ENCODE measurements around the gene NRL.

The NRL gene

DNA sequence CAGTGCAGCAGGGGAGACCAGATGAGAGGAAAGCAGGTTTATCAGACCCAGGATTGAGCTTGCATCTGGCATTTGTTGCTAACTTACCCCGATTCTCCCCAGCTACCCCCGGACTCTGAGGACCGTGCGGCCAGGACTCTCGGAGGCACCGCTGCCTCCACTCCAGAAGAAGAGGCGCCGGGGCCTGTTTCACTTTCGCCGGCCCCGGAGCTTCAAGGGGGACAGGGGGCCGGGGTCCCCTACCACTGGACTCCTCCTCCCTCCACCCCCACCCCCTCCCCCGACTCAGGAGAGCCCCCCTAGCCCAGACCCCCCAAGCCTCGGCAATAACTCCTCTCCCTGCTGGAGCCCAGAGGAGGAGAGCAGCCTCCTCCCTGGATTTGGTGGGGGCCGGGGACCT lies 49.9 kb downstream of the NRL start:
- no peak for DNase-seq

DNA sequence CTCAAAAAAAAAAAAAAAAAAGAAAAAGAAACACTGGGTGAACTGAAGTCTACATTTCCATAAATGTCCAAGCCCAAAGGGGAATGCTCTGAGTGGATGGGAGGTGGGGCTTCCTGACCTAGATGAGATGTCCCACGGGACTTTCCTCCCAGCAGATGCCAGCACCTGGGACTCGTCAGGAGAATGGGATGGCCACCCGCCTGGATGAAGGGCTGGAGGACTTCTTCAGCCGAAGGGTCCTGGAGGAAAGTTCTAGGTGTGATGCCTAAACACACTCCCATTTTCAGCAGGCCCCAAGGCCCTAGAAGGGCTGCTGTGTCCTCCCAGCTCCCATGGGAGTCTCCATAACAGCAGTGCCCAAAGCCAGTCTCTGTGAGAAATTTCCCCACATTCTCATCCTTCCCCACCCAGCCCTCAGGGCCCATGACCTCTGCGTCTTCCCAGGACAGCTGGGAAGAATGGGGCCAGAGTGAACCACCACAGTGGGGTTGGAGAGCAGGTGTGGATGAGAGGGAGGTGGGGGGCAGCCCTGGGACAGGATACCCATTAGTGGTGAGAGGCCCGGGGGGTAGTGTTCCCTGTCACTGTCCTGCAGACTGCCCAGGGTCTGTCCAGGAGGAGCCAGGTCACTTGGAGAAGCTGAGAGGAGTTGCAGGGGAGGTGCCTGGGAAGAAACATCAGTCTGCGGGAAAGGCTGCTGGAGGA lies 50.5 kb downstream of the NRL start:
- DNase-seq: no peak

DNA sequence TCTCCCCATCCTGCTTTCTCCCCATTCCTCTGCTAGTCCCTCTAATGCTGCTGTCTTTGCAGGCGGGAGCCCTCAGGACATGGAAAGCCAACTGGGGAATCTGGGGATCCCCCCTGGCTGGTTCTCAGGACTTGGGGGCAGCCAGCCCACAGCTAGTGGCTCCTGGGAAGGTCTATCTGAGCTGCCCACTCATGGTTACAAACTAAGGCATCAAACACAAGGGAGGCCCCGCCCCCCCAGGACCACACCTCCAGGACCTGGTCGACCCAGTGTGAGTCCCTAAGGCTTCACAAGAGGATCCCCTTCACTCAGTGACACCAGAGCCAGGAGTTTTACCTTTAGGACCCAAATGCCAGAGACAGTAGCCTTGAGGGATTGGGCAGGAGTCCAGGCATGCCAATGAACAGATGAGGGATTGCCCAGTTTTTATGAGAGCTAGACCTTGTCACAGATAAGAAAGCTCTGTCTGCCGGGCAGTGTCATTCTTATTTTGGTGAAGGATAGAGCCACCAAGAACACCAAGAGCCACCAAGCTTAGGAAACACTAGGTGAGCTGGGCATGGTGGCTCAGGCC lies 51.4 kb downstream of the NRL start:
- no peak for DNase-seq

DNA sequence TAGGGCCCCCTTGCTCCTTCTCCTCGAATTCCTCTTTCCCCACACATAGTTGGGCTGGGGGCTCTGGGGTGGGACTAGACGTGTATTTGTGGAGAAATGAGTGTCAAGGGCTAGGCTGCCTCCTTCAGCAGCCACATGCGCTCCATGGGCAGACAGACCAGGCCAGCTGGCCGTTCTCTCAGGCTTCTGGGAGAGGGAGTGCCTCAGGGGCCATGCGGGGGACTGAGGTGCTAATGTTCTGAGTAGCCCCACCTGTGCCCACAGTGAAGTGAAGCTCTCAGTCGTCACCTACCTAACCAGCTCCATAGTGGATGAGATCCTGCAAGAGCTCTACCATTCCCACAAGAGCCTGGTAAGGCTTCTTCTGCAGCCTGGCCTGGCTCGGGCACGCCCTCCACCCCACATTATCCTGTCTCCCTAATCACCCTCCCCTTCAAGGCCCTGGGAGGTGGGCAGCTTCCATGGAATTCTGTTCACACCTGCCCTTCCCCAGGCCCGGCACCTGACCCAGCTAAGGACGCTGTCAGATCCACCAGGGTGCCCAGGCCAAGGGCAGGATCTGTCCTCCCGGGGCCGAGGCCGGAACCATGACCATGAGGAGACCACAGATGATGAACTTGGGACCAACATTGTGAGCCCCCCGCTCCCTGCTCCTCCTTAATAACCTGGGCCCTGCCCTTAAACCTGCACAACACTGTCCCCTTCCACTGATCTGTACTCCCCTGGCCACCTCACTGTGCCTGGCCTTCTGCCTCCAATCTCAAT lies 52.4 kb downstream of the NRL start:
- DNase-seq: no peak

DNA sequence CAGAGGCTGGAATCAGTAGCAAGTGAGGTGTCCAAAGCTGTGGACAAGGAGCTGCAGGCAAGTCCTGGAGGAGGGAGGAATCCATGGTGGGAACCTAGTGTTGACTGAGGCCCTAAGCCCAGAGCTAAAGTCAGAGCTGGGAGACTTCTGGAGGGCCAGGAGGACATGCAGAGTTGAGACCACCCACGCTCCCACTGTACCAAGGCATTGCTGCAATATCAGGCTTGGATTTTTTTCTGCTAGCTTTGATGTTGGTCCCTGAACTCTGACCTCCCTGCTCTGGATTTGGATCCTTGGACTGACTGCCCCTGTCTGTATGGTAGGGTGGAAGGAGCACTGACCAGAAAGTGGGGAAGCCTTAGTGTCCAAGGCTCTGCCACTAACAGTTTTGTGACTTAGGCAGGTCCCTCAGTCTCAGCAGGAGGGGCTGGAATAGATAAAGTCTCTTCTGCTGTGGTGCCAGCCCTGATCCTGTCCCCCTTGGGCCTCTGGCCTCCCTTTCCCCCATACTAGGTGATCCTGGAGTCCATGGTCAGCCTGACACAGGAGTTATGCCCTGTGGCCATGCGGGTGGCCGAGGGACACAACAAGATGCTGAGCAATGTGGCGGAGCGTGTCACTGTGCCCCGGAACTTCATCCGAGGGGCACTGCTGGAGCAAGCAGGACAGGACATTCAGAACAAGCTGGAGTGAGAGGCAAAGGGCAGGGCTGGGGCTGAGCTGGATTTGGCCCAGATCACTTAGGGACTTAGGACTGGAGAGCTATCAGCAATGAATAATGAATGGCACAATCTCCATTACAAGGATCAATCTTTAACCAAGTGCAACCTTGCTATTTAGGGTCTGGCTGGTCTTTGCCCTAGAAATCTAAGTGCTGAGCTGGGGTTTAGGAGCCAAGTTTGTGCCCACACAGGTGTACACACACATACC lies 53.5 kb downstream of the NRL start:
- DNase-seq: no peak

DNA sequence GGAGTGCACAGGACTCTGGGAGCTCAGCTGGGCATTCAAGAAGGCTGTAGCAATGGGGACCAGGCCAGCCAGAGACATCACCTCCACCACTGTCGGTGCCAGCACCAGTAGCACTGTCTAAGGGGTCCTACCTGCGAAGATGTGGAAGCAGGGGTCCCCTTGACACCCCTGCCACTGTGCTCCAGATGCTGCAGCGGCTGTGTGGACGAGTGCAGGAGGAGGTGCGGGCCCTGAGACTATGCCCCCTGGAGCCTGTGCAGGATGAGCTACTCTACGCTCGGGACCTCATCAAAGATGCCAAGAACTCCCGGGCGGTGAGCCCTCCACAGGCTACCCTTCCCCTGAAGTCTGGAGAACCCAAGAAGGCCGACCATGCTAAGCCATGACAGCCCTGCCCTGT lies 54.3 kb downstream of the NRL start:
- DNase-seq: no peak

DNA sequence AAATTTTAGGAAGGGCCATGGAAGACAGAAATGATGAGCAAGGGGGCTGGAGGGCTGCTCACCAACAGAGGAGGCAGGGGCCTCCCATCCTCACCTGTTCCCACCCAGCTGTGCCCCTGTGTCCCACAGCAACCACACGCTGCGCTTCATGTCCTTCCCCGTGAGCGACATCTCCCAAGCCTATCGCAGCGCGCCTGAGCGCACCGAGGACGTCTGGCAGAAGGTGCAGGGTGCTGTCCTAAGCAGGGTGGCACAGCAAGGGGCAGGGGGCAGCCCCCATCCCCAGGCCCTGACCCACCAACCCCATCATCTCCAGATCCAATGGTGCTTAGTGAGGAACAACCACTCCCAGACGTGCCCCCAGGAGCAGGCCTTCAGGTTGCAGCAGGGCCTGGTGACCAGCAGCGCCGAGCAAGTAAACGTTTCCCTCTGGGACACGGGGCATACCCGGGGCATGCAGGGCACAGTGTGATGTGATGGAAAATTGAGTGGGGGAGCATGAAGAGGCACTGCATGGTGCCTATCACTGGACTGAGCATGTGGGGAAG lies 54.8 kb downstream of the NRL start:
- DNase-seq: no peak

DNA sequence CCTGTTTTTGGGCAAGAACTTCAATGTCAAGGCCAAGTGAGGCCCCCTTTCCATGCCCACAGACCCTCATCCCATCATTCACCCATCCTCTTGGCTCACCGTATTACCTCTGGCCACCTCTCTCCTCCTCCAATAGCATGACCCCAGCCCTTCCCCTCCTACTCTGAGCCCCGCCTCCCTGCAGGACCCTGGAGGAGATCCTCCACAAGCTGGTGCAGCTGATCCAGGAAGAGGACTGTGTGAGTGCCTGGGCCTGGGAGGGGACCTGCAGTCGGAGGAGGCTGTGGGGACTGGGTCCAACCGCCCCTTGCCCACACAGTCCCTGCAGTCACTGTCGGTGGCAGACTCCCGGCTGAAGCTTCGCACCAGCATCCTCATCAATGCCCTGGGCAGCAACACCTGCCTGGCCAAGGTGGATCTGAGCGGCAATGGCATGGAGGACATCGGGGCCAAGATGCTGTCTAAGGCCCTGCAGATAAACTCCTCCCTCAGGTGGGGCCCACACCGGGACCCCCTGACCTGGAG lies 55.7 kb downstream of the NRL start:
- no peak for DNase-seq

DNA sequence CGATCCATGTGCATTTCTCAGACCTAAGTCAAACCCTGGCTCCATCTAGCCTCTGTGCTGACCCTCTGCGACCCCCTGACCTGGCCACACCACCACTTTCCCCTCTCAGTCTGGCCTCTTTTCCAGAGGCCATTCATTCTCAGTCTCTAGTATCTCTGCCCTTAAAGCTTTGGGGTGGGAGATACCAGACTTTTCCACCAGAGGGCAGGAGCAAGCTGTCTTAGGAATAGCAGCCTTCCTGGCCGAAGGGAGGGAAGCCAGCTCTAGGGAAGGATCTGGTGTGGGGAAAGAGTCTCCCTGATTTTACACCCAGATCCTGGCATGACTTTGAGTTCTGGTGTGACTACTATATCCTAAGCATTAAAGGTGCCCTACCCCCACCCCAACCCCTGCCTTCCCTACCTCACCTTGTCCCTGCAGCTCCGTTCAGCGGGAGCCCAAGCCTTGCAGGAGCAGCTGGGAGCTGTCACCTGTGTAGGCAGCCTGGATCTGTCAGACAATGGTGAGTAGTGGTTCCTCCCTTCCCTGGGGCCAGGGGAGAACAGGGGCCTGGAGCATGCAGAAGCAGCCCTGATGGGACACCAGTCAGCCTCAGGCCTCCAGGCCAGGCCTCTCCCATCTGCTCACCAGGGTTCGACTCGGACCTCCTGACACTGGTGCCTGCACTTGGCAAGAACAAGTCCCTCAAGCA lies 56.3 kb downstream of the NRL start:
- DNase-seq: peak; percentile 82

DNA sequence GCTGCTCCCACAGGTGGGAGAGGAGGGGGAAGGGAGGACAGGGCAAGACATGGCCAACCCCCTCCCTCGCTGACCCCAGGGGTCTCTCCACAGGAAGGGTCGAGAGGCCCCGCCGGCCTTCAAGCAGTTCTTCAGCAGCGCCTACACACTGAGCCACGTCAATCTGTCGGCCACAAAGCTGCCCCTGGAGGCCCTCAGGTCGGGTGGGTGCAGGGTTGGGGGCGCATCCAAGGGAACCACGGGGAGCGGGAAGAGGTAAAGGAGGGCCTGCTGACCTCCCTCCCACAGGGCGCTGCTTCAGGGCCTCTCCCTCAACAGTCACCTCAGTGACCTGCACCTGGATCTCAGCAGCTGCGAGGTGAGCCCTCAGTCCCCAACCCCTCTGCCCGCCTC lies 56.9 kb downstream of the NRL start:
- DNase-seq: no peak

DNA sequence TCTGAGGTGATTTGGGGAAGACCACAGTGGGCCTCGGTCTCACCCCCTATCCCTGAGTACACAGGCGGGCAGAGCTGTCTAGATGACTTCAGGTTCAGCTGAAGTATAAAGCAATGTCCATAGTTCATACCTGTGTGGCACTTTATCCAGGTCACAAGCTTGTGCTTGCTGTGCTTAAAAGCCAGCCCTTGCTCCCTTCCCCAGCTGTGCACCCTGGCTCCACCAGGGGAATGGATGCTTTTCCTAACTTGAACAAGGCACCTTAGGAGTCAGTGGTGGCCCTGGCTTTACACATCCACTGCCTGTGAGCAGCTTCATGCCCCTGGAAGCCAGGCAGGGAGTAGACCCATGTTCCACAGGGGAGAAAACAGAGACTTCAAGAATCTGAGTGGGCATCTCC lies 57.5 kb downstream of the NRL start:
- DNase-seq: no peak

DNA sequence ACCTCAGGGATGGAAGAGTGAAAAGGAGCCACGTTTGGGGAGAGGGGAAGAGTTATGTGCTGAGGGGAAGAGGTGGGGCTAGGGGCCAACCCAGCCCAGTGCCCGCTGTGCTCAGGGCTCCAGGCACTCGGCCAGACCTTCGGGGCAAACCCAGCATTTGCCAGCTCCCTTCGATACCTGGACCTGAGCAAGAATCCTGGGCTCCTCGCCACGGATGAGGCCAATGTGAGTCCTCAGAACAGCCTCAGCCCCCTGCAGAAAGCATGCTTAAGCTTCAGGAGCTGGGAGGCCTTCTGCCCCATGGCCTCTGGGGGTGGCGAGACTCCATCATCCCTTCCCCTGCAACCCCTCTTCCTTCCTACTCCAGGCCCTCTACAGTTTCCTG lies 58.0 kb downstream of the NRL start:
- DNase-seq: no peak

DNA sequence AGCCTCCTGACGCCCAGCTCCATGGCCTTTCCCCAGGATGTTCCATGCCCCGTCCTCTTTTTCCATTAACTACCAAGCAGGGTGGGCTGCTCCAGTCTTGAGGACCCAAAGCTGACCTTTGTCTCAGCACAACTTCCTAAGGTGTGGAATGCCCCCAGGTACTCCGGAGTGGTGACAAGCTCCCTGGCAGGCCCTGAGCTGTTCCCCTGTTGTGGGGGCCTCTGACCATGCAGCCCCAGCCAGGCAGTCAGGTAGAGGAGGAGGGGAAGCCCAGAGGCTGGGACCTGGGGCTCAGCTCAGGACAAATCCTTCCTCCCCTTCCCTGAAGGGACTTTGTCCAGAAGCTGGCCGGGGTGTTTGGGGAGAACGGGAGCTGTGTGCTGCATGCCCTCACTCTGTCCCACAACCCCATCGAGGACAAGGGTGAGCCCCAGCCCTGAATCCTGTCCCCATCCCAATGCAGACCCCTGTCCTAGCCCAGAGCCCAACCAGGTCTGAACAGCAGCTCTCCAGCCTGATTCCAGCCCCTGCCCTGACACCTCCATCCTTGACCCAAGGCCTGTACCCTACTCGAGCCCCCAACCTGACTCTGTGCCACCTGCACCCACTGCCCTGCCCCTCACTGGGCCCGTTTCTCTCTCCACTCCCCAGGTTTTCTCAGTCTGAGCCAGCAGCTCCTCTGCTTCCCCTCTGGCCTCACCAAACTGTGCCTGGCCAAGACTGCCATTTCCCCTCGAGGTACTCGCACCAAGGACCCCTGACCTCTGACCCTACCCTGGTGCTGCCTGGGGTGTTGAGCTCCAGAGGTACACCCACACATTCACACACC lies 58.6 kb downstream of the NRL start:
- no peak for DNase-seq

DNA sequence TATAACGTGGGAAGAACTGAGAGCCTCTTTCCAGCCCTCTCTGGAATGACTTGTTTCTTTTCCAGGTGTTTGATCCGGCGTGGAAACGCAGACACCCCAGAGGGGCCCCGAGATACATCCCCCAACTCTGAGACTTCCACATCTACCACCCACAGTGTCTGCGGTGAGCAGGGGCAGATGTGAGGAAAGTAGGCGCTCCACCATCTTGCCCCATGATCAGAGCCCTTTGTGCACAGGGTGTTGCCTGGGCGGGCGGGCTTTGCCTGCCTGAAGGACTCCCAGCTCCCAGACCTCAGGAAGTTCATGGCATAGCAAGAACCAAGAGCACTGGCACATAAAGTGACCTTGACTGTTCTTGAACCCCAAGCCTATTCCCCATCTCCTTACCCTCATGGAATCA lies 60.1 kb downstream of the NRL start:
- no peak for DNase-seq

DNA sequence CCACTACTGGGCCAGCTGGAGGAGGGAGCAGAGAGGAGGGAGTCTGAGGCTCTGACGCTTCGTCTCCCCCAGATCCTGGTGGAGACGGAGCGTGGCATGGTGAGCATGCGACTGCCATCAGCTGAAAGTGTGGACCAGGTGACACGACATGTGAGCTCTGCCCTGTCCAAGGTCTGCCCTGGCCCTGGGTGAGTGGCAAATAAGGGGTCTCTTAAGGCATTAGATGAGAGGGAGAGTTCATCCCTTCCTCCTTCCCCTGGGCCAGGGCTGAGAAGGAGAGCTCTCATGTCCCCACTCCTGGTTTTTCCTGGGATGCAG lies 60.5 kb downstream of the NRL start:
- no peak for DNase-seq

DNA sequence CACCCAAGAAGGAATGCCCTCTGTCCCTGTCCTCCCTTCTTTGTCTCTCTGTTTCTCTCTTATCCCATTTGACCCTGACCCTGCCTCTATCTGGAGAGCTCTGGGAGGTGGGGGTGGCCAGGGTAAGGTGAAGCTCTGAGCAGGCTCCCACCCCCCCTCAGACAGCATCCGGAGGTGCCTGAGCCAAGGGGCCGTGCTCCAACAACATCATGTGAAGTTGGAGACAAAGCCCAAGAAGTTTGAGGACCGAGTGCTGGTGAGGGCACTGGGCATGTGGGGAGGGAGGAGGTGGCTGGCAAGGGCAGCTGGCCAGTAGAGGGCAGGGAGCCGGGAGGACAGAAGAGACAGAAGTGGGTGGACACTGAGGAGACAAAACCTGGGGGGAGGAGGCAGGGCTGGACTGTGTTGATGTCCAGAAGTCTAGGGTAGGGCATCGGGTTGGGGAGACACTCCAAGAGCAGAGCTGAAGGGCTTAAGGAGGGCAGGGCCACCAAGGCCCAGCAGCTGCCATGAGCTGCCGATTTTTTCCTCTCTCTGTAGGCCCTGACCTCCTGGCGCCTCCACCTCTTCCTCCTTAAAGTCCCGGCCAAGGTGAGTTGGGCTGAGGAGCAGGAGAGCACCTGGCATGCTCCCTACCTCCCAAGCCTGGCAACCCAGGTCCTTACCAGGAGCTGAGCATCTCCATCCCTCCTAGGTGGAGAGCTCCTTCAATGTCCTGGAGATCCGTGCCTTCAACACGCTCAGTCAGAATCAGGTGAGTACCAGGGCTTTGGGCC lies 61.0 kb downstream of the NRL start:
- DNase-seq: no peak

DNA sequence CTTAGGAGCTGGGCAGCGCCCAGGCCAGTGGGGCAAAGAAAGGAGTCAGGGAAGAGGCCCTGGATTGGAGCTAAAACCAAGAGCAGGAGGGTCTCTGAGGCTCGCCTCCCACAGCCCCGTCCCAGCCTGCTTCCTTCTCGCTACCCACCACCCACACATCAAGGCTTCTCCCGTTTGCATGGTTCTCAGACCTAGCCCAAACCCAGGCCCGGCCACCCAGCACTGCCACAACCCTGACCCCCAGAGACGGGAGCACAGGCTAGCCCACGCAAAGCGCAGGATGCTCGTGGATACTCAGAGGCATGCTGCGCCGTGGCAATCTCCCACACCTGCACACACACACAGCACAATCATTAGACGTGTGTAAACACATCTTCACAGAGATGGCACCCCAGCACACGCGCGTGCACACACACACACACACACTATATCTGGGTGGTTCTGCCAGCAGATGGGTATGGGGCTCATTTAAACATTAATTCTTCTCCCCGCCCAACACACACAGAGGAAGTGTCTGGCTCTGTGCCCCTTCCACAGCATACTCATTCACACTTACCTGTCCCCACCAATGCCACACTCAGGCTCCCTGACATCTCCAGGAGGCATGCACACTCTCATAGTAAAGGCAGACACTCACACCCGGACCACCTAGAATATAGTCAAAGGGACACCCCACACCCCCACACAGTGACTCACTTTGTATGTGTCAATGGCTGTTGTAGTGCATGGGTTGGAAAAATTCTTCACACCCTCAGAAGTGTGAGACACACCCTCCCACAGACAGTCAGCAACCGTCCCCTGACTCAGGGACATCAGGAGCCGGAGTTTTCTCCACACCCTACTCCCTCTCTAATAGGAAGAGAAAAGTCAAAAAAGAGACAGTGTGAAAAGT lies 61.8 kb downstream of the NRL start:
- no peak for DNase-seq

DNA sequence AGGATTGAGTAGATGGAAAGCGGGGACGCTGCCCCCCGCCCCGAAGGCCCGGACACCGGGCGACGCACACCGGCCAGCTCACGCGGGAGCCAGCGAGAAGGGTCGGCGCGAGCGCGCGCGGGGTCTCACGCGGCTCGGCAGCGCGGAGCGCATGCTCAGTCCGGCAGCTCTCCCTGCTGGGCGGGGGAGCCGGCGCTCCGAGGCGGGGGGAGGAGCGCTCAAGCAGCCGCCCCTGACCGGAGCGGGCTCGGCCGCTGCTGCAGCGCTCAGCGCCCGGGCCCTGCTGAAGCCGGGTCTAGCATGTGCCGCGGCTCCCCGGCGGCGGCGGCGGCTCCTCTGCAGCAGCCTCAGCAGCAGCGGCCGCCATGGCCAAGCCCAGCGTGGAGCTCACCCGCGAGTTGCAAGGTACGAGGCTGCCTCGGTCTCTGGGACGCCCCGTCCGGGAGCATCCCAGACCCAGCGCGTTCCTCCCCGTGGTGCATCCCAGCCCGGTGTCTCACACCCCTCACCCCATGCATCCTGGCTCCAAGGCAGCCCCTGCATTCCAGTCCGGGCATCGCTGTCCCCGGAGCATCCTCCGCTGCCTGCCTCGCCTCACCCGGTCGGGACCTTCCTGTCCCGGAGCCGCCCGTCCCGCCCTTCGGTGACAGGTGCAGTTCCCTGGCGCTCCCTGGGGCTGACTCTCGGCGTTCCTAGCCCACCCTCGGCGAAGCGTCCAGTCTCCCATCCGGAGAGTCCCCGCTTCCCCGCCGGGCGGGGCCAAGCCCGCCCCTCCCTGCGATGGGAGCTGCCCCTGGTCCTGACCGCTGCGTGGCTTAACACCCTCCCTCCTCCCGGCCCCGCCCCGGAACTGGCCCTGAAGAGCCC lies 62.7 kb downstream of the NRL start, which contains the start of gene CARMIL3:
CARMIL3 (plus strand) TSS at position 221 of the 867 bp plus-strand sequence; CDS start at position 366, 145 bp downstream.
- peak; percentile 59 for DNase-seq

Data from OCI-M1 (cell line).